ENCODE data around the gene RSAD2.
"Not testable (repeated sequence)": the region's sequence is repeated elsewhere in the genome, so short reads cannot be mapped to it uniquely, and the experiment has no call there.

RSAD2 gene

GRCh38 chr2:6864231-6864754 lies 13.3 kb upstream of the RSAD2 start:
- DNase-seq (ENCODE audit: low spot score), result no peak

DNA sequence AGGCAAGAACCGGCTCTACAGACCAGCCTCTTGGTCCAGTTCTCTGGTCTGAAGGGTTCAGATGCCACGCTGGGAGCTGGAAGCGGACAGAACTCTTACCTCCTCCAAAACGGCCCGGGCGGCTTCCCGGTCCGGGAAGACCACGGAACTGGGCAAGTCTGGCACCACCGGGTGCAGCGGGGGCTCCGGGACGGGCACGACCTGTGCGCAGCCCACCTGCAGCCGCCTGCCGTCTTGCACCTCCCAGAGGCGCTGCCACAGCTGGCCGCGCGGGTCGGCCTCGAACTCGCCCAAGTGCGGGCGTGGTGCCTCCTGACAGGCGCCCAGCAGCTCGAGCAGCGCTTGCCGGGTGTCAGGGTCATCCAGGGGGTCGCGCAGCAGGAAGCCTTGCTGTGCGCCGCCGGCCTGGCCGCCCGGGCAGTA lies 12.6 kb upstream of the RSAD2 start:
- DNase-seq (ENCODE audit: low spot score), result peak; percentile 61

DNA sequence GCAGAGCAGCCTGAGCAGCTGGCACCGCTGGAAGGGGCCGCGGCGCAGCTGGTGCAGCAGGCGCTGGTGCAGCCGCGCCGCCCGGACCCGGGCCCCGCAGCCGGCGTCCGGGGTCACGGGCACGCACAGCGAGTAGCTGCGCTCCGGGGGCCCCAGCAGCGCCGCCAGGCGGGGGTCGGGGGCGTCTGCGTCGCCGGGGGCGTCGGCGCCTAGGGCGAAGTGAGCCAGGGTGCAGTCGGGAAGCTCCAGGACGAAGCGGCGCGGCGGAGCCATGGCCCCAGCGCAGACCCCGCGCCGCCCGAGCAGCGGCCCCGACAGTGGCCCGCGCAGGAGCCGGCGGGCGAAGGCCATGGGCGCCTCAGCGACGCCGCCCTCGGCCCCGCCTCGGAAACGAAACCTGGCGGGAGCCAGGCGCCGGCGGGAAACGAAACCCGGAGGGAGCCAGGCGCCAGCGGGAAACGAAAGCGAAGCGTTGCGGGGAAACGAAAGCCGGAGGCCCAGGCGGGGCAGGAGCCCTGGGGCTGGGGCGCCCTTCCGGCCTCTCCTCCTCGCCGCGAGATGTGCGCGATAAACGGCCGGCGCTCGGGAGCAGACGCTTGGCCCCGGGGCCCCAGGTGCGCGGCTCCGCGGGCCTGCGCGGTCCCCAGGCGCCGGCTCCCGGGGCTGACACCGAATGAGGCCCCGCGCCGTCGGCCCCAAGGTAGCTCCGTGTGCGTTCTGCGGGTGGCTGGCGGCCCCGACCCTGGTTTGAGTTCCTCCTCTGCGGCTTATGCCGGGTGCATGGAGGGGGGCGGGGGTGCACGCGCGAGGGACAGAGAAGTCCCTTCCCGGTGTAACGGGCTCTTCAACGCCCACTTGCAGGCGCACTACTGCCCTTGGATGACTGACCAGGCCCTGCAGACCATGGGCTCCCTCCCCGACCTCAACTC lies 12.0 kb upstream of the RSAD2 start, which contains the start of gene CMPK2:
Gene CMPK2 (minus strand): TSS at position 562 of the 929 bp plus-strand sequence. CDS start 211 bp downstream, at position 351.
- peak; percentile 80 for DNase-seq (ENCODE audit: low spot score)

DNA sequence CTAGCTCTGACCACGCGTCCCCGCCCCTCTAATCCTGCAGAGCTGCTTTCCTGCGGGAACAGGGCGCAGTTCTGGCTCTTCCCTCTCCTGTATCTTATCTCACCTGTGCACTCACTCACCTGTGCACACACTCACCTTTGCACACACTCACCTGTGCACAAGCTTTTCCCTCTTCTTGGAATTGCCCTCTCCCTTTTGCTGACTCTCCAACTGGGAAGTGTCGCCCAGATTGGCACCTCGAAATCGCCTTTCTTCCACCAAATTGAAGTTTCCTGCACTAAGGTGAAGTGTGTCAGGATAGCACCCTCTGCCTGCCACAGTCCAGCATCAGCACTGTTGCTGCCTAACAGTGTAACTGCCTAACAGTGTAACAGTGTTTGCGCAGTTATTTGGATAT lies 11.3 kb upstream of the RSAD2 start:
- DNase-seq (ENCODE audit: low spot score), result peak; percentile 21

GRCh38 chr2:6866982-6867381 lies 10.6 kb upstream of the RSAD2 start:
- no peak for DNase-seq (ENCODE audit: low spot score)

- DNase-seq (ENCODE audit: low spot score), result no peak
Observed at GRCh38 chr2:6872394-6872793, 5.2 kb upstream of the RSAD2 start.

DNA sequence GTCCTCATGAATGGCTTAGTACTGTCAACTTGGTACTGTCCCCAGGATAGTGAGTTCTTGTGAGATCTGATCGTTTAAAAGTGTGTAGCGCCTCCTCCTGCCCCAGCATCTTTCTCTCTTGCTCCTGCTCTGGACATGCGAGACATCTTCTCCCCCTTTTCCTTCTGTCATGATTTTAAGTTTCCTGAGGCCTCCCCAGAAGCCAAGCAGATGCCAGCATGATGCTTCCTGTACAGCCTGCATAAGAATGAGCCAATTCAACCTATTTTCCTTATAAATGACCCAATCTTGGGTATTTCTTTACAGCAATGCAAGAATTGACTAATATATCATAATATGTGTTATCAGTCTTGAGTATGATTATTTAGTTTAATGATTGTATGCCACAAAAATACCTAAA lies 3.5 kb upstream of the RSAD2 start:
- DNase-seq (ENCODE audit: low spot score), result no peak

GRCh38 chr2:6876309-6876708 lies 1.3 kb upstream of the RSAD2 start:
- DNase-seq (ENCODE audit: low spot score), result no peak

GRCh38 chr2:6878549-6878948 lies 972 bp downstream of the RSAD2 start:
- DNase-seq (ENCODE audit: low spot score), result no peak

DNA sequence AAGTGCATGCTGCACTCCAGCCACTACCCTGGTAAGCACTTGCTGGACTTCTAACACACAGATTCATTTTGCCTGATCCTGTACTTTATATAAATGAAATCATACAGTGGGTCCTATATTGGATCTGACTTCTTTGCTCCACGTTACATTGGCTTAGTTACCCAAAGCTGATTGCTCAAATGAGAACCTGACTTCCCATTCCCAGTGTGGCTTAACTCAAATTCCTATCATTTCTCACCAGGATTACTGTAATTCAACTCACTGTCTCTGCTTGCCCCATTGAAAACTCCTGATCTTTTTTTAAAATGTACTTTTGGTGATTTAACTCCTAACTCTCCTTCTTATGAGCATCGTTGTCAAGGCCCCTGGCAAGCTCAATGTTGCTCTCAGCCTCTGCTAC lies 1.4 kb downstream of the RSAD2 start:
- DNase-seq (ENCODE audit: low spot score), result no peak

DNA sequence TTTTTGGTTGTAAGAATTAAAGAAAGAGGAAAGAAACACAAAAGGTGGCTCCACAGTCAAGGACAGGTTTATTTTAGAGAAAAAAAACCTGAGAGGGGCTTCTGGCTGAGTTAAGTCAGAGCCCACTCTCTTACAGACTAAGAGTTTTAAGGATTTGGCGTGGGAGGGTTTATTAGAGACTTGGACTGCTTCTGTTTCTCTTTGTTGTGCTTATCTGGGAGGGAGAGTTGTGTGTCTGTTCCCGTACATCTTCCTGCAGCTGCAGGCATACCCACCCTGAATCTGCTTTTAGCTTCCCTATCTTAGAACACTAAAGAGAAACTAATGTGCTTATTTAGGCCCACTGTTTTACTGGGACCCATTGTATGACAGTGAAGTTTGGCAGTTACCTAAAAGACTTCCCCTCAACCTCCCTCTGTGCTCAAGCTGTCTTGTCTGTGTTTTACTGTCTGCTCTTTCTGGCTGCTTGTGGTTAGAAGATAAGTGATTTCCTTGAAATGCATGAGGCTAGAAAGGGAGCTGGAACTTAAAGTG lies 2.7 kb downstream of the RSAD2 start:
- no peak for DNase-seq (ENCODE audit: low spot score)

GRCh38 chr2:6881046-6881445 lies 3.5 kb downstream of the RSAD2 start:
- DNase-seq (ENCODE audit: low spot score), result no peak

GRCh38 chr2:6881516-6881915 lies 3.9 kb downstream of the RSAD2 start:
- DNase-seq (ENCODE audit: low spot score), result no peak

- no peak for DNase-seq (ENCODE audit: low spot score)
Observed at GRCh38 chr2:6883448-6884122, 6.0 kb downstream of the RSAD2 start.

DNA sequence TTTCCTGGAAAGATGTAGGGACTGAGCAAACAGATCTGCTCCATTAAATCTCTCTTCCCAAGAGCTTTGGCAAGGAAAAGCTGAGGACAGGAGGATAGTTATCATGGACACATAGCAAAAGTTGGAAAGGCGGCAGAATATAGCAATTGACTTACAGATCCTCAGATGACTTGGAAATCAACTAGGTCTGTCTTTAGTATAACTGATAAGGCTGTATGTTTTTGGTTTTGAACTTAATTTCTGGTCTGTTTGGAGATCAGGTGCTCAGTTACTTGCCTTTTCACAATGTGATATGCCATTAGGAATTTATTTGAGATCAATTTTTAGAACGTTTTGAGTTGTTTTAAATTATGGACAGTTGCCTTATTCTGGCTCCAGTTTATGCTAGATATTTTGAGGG lies 8.0 kb downstream of the RSAD2 start:
- no peak for DNase-seq (ENCODE audit: low spot score)

GRCh38 chr2:6885968-6886367 lies 8.4 kb downstream of the RSAD2 start:
- DNase-seq (ENCODE audit: low spot score), result no peak

DNA sequence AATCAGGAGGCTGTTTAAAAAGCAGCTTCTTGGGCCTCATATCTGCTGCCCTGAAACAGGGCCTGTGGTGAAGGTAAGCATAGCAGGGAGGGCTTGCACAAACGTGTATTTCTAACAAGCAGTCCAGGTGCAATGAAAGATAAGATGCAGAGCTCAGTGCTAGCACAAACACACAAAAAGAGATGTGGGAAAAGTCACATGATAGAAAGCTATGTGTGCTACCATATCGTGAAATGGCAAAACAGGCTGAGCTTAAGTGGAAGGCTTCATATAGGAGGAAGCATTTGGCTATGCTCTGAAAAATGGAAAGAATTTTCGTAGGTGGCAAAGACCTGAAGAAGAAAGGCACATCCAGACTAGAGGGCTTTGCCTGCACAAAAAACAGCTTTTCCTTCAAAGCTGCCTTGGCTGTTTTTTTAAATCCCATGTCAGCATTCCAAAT lies 10.2 kb downstream of the RSAD2 start:
- DNase-seq (ENCODE audit: low spot score), result no peak

GRCh38 chr2:6888724-6889123 lies 11.1 kb downstream of the RSAD2 start:
- no peak for DNase-seq (ENCODE audit: low spot score)

- no peak for DNase-seq (ENCODE audit: low spot score)
Observed at GRCh38 chr2:6893876-6894482, 16.4 kb downstream of the RSAD2 start.

DNA sequence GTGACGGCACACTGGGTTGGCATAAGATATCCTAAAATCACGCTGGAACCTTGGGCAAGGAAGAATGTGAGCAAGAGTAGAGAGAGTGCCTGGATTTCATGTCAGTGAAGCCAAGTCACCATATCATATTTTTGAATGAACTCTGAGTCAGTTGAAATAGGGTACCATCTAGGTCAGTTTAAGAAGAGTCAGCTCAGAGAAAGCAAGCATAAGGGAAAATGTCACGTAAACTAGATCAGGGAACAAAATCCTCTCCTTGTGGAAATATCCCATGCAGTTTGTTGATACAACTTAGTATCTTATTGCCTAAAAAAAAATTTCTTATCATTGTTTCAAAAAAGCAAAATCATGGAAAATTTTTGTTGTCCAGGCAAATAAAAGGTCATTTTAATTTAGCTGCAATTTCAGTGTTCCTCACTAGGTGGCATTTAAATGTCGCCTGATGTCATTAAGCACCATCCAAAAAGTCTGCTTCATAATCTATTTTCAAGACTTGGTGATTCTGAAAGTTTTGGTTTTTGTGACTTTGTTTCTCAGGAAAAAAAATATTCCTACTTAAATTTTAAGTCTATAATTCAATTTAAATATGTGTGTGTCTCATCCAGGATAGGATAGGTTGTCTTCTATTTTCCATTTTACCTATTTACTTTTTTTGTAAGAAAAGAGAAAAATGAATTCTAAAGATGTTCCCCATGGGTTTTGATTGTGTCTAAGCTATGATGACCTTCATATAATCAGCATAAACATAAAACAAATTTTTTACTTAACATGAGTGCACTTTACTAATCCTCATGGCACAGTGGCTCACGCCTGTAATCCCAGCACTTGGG lies 19.6 kb downstream of the RSAD2 start:
- peak; percentile 44 for DNase-seq (ENCODE audit: low spot score)

DNA sequence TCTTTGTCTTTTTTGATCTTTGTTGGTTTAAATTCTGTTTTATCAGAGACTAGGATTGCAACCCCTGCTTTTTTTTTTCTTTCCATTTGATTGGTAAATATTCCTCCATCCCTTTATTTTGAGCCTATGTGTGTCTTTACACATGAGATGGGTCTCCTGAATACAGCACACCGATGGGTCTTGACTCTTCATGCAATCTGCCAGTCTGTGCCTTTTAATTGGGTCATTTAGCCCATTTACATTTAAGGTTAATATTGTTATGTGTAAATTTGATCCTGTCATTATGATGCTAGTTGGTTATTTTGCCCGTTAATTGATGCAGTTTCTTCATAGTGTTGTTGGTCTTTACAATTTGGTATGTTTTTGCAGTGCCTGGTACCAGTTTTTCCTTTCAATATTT lies 25.0 kb downstream of the RSAD2 start:
- DNase-seq (ENCODE audit: low spot score), result not testable (repeated sequence)
